NOMO-1 treated with DMSO at 0.1 percent for 48 hours (cell line): ENCODE data around the gene FSD2.
"Not testable (repeated sequence)": the region's sequence is repeated elsewhere in the genome, so short reads cannot be mapped to it uniquely, and the experiment has no call there.

ENCODE experiments used
- DNase-seq: peaks from one replicate; lab custom pipeline; 2025; ENCODE audit not compliant: unreplicated experiment; lab: John Stamatoyannopoulos, UW

The FSD2 gene

DNA sequence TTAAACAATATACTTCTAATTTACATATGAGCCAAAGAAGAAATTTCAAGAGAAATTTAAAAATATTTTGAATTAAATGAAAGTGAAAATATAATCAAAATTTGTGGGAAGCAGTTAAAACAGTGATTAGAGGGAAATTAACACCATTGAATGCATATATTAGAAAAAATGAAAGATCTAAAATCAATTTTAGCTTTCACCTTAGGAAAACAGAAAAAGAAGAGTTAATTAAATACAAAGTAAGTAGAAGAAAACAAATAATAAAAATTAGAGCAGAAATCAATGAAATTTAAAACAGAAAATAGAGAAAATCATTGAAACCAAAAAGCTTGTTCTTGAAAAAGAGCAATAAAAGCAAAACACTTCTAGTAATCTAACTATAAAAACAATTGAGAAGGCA, 57.6 kb downstream of the FSD2 start:
- DNase-seq = no peak

DNA sequence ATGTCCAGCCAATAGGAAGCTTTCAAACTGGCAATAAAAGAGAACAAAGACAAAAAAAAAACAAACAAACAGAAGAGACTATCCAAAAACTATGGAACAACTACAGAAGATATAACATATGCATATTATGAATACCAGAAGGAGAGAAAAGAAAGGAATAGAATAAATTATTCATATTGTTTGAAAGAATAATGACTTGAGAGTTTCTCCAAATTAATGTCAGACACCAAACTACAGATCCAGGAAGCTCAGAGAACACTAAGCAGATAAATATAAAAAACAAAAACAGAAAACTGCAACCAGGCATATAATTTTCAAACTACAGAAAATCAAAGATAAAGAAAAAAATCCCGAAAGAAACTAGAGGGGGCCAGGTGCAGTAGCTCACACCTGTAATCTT, 62.1 kb downstream of the FSD2 start:
- no peak for DNase-seq

DNA sequence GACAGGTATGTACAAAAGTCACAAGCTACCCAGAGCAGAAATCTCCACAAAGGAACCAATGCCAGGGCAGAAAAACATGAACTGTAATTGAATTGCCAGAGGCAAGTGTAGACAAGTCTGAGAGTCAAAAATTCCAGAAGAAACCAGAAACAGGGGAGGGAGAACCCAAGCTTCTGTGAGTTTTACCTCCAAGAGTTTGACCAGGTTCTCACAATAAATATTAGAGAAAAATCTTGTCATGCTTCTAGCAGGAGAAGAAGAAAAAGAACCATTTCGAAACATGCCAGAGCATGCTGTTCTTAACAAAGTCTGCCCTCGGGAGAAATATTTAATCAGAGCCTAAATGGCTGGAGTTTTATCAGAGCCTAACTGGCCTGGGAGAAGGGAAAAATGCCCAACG, 63.7 kb downstream of the FSD2 start:
- DNase-seq = no peak

DNA sequence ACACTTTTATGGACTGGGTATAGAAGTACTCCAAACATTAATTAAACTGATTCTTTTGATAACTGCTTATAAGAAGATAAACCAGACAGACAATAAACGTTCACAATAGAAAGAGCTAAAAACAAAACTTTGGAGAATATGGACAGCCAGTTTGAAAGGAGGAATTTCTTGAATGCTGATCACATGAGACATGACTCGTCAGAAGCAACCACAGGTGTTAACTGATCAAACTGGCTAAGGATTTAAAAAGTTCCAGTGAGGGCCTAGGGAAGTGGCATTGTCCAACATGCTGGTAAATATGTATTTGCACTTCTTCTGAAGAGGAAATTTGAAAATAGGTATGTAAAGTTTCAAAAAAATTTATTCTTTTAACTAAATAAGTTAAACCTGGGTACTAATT, 66.8 kb downstream of the FSD2 start:
- no peak for DNase-seq

DNA sequence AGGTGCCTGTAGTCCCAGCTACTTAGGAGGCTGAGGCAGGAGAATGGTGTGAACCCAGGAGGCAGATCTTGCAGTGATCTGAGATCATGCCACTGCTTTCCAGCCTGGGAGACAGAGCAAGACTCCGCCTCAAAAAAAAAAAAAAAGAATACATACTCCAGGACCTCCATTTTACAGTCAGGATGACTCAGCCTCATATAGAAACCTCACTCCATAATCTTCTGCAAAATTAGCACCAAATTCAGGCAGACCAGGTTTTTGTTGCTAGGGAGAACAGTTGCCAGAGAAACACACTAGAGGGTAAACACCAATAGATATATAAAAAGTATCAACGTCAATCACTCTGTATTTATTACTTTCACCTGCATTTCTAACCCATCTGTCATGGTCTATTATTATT, 67.9 kb downstream of the FSD2 start:
- DNase-seq = no peak

DNA sequence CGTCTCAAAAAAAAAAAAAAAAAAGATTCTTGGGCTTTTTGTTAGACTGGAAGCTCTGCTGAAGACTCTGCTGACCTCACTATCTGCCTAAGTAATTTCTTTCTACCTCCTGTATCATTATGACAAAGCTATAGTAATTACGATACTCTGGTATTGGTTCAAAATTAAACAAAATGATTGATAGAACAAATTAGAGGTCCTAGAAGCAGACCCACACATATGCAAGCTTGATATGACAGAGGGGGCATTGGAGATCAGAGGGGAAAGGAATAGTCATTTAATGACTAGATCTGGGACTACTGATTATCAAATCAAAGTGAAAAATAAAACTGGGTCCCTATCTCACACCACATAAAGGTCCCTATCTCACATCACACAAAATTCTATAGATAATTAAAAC, 74.3 kb downstream of the FSD2 start:
- DNase-seq = no peak

DNA sequence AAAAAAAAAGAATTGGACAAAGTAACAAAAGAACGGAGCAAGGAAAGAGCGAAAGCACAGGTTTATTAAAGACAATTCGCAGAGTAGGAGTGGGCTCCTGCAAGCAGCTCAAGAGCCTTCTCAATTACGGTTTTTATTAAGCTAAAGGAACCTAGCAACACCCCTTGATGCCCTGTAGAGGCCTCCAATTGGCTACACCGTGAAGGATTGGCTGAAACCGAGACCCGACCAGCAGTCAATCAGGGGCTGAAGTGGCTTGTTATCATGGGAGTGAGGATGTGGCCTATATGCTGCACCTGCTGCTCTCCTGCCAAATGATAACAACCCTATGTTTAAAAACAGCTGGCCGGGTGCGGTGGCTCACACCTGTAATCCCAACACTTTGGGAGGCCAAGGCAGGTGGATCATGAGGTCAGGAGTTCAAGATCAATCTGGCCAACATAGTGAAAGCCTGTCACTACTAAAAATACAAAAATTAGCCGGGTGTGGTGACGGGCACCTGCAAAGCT, 75.8 kb downstream of the FSD2 start:
- no peak for DNase-seq

DNA sequence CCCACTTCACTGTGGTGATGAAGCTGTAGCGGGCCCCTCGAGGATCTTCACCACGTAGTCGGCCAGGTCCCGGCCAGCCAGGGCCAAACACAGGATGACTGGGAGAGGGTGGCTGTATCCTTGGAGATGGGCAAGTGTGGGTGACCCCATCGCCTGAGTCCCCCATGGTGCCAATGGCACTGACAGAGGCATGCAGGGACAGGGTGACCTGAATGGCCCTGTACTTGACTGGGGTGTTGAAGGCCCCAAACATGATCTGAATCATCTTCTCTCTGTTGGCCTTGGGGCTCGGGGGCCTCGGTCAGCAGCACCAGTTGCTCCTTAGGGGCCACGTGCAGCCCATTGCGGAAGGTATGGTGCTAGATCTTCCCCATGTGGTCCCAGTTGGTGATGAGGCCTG, 79.1 kb downstream of the FSD2 start:
- no peak for DNase-seq

DNA sequence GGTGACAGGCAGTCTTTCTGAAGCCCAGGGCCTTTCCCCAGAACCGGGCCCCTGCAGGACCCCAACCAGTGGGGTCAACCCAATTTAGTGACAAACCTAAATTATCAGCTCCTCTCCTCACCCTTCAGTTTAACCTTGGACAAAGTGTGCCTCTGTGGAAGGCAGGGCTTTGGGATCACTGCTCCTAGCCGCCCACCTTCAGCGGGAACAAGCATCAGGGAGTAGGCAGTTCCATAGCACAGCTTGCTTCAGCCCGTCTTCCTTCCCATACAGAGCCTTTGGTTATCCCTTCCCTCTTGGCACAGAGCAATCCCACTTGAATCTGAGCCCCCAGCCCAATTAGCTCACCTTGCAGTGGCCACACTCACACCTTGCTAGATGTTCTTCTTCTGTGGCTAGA, 90.9 kb downstream of the FSD2 start:
- DNase-seq = no peak

DNA sequence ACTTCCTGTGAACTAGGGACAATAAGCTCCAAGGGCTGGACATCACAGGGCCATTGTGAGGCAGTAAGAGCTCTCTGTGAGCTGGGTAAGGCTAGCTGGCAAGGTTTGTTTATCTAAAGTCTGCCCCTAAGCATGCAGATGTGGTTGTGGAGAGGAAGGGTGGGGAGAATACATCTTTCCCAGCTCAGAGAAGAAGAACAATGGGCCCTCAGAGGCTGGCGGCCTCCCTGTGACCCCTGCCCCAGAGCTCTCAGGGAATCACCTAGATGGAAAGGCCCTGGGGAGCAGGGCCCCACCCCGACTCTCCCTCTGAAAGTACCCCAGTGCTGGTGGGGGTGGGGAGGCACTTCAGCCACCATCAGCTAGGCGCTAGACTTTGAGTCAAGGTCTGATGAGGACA, 91.9 kb downstream of the FSD2 start:
- DNase-seq = no peak

DNA sequence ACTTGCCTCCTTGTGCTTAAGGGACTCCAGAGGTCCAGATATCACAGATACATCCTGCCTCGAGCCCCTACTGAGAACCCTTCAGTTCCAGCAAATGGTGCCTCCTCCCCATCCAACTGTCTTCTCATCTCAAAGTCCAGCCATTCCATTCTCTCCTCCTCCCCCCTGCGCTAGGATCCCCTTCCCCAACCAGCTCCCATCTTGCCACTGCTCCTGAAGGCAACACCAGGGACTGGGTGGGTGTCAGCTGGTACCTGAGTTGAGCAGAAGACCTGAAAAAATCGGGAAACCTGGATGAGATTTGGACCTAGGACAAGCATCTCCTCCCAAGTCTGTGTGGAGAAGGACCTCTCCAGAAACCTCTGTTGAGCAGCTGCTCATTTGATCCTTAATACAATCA, 93.8 kb downstream of the FSD2 start:
- DNase-seq = no peak

DNA sequence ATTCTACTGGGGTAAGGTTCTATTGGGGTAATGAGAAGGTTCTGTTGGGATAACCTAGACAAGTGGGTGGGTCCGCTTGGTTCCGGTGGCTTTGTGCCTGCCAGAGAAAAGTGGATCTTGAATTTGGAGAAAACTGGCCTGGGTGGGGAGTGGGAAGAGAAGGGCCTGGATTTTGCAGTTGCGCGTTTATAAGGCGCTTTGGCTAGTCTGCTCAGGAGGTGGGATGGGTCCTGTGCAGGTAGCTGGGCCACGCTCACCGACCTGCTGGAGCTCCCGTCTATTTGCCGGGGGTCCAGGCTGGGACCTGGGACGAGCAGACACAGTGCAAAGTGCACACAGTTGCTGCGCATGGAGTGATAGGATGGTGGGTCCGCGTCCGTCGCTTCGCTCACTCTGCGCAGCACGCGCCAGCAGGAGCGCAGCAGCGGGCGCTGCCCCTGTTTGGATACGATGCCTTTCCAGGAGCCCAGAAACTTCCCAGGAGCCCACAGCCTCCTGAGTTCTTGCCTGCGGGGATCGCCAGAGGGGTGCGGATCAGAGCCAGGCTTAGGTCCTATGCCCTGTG, 94.9 kb downstream of the FSD2 start:
- no peak for DNase-seq

DNA sequence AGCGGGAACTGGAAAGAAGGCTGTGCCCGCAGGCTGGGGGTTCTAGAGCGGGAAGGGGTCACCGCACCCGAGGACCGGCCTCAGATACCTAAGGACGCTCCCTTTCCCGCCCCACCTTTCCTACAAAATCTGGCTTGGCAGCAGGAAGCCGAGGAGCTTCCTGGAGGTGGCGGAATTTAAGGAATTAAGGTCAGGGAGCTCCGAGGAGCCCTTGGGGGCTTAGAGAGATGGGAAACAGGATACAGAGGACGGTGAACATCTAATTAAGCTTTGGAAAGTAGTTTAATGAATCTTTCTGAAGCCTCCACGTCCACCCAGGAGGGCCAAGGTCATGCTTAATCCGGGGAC, 95.7 kb downstream of the FSD2 start:
- no peak for DNase-seq

DNA sequence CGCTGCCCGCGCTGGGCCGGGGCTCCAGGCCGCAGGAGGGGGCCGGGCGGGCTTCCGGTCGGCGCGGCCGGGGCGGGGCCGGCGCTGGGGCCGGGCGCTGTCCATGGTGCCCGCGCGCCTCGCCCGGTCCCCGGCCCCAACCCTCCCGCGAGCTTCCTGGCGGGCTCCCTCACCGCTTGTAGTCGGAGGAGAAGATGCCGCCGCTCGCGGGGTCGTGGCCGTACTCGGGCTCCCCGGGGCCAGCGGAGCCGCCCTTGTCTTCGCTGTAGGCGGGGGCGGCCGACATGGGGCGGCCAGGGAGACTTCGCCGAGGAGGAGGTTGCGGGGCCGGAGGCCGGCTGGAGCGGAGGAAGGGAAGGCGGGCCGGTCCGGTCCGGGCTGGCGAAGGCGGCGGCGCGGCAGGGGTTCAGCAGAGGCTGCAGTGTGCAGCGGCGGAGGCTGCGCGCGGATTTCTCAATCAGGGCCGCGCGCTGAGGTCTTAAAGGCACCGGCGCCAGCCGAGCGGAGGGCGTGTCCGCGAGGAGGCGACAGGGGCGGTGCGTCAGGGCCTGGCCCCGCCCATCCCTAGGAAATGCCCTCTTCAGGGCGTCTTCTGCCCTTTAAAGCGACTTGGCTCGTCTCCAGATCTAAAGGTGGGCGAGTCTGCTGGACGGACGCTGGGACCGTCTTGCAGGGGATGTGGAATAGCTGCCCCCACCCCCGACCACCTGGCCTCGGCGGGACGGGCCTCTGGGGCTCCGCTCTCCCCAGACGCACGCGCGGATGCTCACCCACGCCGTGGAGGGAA, 96.3 kb downstream of the FSD2 start, which contains the start of gene AP3B2:
TSS of gene AP3B2 (minus strand) at position 455 of the 787 bp plus-strand sequence. CDS start at position 286, 169 bp downstream.
- DNase-seq = peak; percentile 77

DNA sequence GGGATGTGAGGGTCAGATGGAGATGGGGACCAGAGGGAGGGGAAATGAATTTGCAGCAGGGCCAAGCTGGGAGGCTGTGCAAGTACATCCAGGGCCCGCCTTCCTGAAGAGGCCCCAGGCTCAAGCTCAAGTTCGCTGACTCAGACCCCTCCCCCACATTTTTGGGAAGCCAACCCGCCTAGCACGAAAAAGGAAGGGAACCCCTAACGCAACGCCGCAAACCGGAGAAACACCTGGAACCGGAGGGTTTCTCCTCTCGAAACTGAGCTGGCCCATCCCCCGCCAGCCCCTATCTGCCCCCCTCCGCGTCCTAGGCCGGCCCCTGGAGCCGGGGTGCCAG, 96.8 kb downstream of the FSD2 start:
- DNase-seq = peak; percentile 57

DNA sequence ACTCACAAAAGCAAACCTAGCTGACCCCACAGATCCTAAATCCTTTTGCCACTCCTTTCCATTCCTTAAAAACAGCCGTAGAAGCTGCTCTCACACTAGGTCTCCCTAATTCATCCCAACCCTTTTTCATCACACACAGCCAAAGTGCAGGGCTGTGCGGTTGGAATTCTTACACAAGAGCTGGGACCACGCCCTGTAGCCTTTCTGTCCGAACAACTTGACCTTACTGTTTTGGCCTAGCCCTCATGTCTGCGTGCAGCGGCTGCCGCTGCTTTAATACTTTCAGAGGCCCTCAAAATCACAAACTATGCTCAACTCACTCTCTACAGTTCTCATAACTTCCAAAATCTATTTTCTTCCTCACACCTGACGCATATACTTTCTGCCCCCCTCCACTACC, 100.0 kb downstream of the FSD2 start:
- not testable (repeated sequence) for DNase-seq
